GM12891 (cell line): Measurements from ENCODE around the gene ZNF101.

Source experiments
- POLR2A ChIP-seq: IDR thresholded peaks from 2 replicates; pipeline ENCODE4 v1.6.1; 2011; ENCODE audit warnings: low read depth, low read length, control low read depth
- POU2F2 ChIP-seq: IDR thresholded peaks from 2 replicates; pipeline ENCODE4 v1.6.1; 2011; ENCODE audit warnings: low read depth, mild to moderate bottlenecking, control low read depth, low read length, moderate library complexity
- SPI1 ChIP-seq: IDR thresholded peaks from 2 replicates; pipeline ENCODE4 v1.6.1; 2011; ENCODE audit warnings: low read depth, low read length, control low read depth
- TAF1 ChIP-seq: IDR thresholded peaks from 2 replicates; pipeline ENCODE4 v1.6.1; 2011; ENCODE audit warnings: low read depth, low read length, control low read depth

GRCh38 chr19:19632661-19633060 is 36.0 kb upstream of the ZNF101 start:
- TF ChIP-seq POLR2A (no peak), POU2F2 (no peak), TAF1 (no peak), SPI1 (no peak)
